Renal pelvis (tissue), 4 donors: Measurements from ENCODE around the gene TUBB4B. TPM values are rescaled to one million over a fixed set of nuclear protein-coding genes. Genes with fewer than 3 reads are reported as not detected.

ENCODE experiments used
- DNase-seq: peaks from one replicate; pipeline ENCODE4 v3.0.0-alpha.2; 2013
- polyA plus RNA-seq, 3 donors: library from polyadenylated mRNA; unstranded; fragments of 120-200 nt; gene quantifications; one replicate each; pipeline ENCODE4 v1.2.1, GENCODE V29; 2013; ENCODE audit not compliant: insufficient read length in 3 of 3

Gene TUBB4B
- polyA plus RNA-seq, 3 donors, result 383 to 516 (median 420) TPM

GRCh38 chr9:137204731-137205125 lies 36.4 kb upstream of the TUBB4B start:
- no peak for DNase-seq

DNA sequence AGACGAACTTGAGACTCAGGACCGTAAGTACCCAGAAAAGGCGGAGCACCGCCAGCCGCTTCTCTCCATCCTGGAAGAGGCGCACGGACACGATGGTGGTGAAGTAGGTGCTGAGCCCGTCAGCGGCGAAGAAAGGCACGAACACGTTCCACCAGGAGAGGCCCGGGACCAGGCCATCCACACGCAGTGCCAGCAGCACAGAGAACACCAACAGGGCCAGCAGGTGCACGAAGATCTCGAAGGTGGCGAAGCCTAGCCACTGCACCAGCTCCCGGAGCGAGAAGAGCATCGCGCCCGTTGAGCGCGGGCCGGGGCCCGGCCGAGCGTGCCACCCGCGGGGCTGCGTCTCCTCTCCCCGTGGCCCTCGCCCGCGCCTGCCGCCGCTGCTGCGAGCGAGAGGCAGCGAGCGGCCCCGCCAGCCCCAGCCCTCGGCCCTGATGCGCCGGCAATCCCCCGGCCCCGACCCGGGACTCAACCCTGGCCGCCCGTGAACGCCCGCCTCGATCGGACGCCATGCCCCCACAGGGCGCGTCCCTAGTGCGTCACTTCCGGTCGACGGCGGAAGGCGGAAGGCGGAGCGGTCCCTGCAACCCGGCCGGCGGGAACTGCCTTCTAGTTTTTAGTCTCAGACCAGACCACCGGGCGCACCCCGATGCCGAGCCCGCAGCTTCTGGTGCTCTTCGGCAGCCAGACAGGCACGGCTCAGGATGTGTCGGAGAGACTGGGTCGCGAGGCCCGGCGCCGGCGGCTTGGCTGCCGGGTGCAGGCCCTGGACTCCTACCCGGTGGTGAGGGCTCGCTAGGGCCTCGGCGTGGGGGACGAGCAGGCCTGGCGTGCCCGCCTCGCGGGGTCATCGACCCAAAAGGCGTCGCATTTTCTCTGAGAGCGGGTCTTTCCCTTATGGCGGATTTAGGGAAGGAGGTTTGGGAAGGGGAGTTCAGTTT lies 35.7 kb upstream of the TUBB4B start, which contains the start of the genes NDOR1 and TMEM203:
TSS of gene NDOR1 (plus strand) at position 575 of the 944 bp plus-strand sequence. CDS start at position 653, 78 bp downstream.
TSS of gene TMEM203 (minus strand) at position 523 of the 944 bp plus-strand sequence. CDS start at position 289, 234 bp downstream.
- peak; percentile 90 for DNase-seq

DNA sequence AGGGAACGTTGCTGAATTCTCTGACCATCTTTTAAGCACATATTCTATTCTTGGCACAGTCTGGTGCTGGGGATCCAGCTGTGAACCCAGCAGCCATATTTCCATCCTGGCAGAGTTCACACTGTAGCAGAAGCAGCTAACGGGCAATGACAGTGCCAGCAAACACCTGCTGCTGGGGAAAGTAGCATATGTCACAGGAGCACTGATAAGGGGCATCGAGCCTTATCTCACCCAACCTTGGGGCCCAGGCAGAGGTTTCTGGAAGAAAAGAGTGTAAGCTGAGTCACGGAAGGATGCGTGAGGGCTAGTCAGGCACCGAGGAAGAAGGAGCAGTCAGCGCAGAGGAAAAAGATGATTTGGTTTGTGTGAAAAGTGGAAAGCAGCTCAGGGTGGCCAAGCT lies 34.5 kb upstream of the TUBB4B start:
- no peak for DNase-seq

GRCh38 chr9:137211532-137211931 lies 29.6 kb upstream of the TUBB4B start:
- no peak for DNase-seq

- DNase-seq, result no peak
Observed at GRCh38 chr9:137212520-137212919, 28.6 kb upstream of the TUBB4B start.

GRCh38 chr9:137213160-137214060 lies 27.7 kb upstream of the TUBB4B start:
- DNase-seq, result no peak

GRCh38 chr9:137214620-137215019 lies 26.5 kb upstream of the TUBB4B start:
- DNase-seq, result no peak

- no peak for DNase-seq
Observed at GRCh38 chr9:137215196-137215986, 25.7 kb upstream of the TUBB4B start.

- DNase-seq, result no peak
Observed at GRCh38 chr9:137216188-137216965, 24.7 kb upstream of the TUBB4B start.

DNA sequence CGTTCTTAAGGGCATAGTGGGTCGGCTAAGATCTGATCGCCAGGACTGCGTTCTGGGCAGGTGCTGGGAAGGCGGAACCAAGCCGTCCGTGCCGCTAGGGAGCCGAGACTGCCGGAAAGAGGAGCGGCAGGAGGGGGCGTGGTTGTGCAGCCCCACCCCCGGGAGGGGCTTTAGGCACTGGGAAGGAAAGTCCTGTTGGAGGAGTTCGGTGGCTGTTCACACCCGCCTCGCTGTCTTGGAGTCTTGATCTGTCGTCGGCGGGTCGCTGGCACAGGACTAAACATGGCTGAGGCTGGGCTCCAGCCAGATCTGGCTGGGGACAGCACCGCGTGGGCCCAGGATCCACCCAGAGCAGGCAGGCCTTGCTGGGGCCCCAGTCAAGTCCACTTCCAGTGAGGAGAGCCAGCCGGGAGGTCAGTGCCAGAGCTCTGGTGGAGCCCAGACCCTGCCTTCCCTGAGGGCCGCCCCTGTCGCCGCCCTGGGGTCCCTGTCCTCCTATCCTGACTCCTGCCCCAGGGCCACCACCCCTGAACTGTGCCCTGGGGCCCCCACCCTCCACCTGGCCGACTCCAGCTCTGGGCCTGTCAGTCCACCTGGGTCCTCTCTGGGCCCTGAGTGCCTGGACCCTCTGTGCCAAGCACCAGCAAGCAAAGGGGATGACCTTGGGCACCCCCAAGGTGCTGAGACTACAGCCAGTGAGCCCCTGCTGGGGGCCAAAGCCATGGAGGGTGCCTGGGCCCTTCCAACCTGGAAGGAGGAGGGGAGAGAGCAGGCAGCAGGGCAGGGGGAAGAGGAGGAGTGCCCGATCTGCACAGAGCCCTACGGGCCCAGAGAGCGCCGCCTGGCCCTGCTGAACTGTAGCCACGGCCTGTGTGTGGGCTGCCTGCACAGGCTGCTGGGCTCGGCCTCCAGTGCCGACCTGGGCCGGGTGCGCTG lies 23.5 kb upstream of the TUBB4B start:
- DNase-seq, result no peak

GRCh38 chr9:137218212-137218753 lies 22.8 kb upstream of the TUBB4B start:
- DNase-seq, result no peak

DNA sequence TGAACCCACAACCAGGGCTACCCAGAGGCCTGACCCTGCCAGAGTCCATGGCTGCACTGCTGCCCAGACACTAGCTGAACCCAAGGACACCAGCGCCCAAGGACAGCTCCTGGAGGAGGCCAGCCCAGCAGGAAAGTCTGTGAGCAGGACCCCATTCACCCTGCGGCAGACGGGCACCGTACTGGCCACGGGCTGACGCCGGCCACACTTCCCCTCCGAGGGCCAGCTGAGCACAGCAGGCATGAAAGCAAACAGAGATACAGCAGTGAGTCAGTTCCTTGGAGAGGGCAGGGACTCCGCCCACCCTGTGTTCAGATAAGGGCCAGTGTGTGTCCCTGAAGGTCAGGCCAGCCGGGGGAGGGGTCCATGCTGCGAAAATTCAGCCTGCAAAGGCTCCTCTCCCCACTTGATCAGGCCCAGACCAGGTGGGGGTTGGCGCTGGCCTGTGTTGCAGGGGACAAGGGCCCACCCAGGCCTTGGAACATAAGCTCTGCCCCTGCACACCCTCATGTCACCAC lies 22.3 kb upstream of the TUBB4B start:
- no peak for DNase-seq

- DNase-seq, result no peak
Observed at GRCh38 chr9:137219757-137220316, 21.2 kb upstream of the TUBB4B start.

DNA sequence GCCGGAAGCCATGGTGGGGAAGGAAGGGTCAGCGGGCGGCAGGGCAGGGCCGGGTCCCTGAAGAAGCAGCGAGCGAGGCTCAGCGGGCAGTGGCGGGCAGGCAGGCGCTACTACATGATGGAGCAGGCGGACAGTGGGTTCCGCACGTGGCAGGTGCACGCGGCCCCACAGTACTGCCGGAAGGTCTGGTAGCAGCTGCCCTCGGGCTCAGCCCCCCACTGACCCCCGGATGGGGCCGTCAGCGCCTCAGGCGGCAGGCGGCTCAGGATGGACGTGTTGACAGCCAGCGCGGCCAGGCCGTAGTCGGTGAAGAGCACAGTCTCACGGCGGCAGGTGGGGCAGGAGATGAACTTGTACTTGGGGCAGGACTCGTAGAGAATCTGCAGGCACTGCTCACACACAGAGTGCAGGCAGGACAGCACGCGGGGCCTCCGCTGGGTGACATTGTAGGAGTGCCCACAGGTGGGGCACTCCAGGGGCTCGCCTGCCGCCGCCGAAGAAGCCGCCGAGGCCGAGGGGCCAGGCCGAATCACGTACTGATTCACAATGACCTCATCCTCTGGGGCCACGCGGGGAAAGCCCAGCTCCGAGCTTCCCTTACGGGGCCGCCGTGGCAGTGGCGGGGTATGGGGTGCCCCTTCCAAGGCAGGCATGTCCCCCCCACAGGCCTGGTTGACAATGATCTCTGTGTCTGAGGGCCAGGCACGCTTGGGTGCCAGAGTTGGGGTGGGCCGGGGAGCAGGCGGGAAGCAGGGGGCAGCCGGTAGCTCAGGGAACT lies 20.6 kb upstream of the TUBB4B start:
- DNase-seq, result no peak

GRCh38 chr9:137221095-137221505 lies 20.0 kb upstream of the TUBB4B start:
- DNase-seq, result no peak

- DNase-seq, result no peak
Observed at GRCh38 chr9:137221506-137222111, 19.5 kb upstream of the TUBB4B start.
